ENCODE results near the gene ADAMTS13.
"Not testable (repeated sequence)": the region's sequence is repeated elsewhere in the genome, so short reads cannot be mapped to it uniquely, and the experiment has no call there.

Gene ADAMTS13

DNA sequence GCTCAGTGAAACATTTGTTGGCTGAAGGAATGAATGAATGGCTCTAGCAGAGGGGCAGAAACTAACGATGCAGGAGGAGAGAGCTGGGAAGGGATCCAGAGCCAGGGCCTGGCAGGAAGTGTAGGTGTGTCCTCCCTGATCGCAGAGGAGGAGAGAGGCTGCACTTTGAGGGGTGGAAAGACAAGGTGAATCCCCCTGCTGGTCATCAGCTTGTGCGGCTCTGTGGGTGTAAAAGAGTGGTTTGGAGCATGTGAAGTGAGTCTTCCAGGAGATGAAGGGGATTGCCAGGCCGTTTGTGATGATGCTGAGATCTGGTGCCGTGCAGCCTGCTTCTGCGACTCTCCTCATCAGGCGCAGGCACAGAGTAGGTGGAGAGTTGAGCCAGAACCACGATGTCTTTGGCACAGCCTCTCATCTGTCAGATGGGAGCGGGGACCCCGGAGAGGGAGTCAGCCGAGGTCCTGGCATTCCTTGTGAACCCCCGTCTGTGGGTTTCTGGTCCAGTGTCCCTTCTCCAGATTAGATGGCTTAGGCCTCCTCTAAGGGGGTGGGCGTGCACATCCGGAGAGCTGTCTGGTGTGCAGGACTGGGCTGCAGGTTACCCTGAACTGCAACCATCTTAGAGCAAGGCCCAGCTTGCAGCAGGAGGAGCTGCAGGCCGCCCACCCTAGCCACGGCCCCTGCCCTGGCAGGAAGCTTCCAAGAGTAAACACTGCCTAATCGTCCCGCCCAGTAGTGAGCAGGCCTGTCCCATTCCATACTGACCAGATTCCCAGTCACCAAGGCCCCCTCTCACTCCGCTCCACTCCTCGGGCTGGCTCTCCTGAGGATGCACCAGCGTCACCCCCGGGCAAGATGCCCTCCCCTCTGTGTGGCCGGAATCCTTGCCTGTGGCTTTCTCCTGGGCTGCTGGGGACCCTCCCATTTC lies at the start of gene ADAMTS13:
Gene ADAMTS13, plus strand, starts transcription at position 753 of the 928 bp plus-strand sequence. Its CDS starts 77 bp downstream, at position 830.
- no peak for FAIRE-seq
- DNase-seq (ENCODE audit: insufficient read length, low spot score): no peak

DNA sequence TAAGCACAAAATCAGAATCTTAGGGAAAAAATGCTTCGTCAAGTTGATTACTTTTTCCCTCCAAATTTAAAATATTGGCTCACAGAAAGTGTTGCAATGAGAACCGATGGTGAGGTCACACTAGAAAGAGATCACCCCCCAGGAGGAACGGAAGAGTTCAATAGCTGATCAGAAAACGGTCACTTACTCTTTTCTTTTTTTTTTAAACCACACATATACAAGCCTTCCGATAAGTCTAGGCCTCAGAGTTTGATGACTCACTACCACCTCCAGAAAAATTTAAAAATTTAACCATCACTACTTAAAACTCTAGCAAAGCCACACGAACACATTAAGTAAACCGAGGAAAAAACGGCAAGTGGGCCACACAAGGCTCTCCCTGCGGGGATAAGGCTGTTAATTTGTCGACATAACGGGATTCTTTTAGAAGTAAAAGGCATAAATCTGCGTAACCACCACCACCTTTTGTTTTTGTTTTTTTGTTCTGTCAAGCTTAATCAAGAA lies 47.5 kb upstream of the ADAMTS13 start:
- DNase-seq (ENCODE audit: insufficient read length, low spot score) (no peak), FAIRE-seq (no peak)

DNA sequence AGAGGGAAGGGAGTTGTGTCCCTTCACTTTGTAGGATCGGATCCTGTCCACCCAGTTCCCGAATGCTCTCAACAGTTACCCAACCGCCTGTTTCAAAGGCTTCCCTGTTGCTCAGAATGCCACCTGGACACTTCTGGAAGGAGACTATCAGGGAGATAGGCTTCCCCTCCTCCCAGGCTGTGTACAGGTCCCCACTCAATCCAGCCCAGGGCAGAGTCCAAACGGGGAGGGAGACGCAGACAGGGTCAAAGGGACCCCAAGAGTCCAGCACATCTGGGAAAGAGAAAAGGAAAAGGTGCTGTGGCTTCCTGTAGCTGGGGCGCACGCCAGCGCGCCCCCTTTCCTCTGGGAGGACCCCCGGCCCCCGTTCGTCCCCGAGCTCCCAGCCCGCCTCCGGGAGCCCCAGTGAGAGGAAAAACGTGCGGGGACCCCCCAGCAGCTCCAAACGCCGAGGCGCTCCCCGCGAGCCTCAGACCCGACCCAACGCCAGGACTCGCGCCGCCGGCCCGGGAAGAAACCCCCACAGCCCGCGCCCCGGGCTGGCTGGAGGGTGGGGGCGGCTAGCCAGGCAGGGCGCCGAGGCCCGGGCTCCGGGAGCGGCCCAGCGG lies 46.9 kb upstream of the ADAMTS13 start:
- DNase-seq (ENCODE audit: insufficient read length, low spot score) (no peak), FAIRE-seq (no peak)

DNA sequence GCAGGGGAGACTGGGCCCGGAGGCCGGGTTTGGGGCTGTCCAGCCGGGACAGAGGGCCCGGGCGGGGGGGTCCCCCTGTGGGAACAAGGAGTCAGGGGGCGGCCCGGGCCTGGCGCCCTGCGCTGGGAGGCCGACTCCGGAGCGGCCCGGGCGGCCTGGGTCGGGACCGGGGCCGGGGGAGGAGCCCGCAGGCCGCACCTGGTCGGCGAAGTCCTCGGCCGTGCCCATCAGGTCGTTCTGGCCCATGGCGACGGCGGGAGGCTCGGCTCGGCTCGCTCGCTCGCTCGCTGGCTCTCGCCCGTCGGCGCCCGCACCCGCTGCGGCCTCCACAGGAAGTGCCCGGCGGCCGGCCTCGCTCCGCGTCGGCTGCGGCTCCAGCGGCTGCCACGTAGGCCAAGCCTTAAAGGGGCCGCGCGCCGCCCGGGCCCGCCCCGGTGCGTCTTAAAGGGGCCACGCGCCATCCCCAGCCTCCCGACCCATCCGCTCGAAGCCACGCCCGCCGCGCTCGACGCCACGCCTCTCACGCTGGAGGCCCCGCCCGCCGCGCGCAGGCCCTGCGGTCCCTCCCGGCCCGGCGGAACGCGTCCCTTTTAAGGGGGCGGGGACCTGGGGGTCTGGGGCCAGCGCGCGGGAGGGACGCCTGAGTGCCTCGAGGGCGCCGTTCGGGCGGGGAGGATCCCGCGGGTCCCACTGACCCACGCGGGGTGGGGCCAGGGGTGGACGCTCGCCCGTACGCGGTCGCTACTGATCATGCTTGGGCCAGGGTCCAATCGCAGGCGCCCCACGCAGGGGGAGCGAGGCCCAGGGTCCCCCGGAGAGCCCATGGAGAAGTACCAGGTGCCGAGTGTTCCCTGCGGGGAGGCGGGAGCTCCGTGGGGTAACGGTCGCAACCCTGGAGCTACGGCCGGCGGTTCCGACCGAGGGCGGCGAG lies 46.2 kb upstream of the ADAMTS13 start, which contains the start of the genes STKLD1 and SURF4:
Gene STKLD1, plus strand, starts transcription at position 643 of the 931 bp plus-strand sequence. Its CDS starts 108 bp downstream, at position 751.
Gene SURF4, minus strand, starts transcription at position 337 of the 931 bp plus-strand sequence. Its CDS starts 91 bp downstream, at position 246.
- FAIRE-seq: peak; percentile 16
- DNase-seq (ENCODE audit: insufficient read length, low spot score): peak; percentile 91

DNA sequence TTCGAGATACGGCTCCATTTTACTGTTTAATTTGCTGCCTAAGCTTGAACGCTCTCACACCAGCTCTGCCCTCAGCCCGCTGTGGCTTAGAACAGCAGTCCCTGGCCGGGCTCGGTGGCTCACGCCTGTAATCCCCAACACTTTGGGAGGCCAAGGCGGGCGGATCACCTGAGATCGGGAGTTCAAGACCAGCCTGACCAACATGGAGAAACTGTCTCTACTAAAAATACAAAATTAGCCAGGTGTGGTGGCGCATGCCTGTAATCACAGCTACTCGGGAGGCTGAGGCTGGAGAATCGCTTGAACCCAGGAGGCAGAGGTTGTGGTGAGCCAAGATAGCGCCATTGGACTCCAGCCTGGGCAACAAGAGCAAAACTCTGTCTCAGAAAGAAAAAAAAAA lies 44.9 kb upstream of the ADAMTS13 start:
- FAIRE-seq; DNase-seq (ENCODE audit: insufficient read length, low spot score): not testable (repeated sequence)

DNA sequence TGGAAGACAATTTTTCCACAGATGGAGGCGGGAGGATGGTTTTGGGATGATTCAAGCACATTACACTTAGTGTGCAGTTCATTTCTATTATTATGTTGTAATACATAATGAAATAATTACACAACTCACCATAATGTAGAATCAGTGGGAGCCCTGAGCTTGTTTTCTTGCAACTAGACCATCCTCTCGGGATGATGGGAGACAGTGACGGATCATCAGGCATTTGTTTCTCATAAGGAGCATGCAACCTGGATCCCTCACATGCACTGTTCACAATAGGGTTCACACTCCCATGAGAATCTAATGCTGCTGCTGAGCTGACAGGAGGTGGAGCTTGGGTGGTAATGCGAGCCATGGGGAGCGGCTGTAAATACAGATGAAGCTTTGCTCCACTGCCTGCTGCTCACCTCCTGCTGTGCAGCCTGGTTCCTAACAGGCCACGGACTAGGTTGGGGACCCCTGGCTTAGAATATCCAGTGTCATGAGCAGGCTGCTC lies 44.4 kb upstream of the ADAMTS13 start:
- no peak for DNase-seq (ENCODE audit: insufficient read length, low spot score)
- no peak for FAIRE-seq

DNA sequence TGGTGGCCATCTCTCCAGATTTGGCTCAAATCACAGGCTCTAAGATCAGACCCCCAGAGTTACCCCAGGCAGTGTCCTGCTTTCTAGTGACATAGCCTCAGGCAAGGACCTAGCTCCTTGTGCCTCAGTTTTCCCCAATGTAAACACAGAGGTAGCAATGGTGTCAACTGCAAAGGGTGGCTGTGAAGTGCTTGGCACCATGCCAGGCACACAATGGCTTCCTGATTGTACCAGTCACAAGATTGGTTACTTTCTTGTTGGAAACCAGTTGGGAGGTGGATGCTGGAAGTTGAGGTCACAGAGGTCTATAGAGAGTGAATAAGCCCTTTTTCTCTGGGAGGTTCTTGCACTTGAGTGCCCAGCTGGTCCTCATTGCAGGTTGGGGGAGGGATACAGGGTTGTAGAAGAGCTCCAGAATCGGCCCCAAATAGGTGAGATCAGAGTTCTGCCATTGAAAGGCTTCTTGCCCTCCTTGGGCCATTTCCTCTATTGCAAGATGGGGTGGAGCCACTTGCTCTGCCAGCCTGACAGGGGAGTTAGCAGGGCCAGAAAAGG lies 43.7 kb upstream of the ADAMTS13 start:
- FAIRE-seq: no peak
- DNase-seq (ENCODE audit: insufficient read length, low spot score): no peak

DNA sequence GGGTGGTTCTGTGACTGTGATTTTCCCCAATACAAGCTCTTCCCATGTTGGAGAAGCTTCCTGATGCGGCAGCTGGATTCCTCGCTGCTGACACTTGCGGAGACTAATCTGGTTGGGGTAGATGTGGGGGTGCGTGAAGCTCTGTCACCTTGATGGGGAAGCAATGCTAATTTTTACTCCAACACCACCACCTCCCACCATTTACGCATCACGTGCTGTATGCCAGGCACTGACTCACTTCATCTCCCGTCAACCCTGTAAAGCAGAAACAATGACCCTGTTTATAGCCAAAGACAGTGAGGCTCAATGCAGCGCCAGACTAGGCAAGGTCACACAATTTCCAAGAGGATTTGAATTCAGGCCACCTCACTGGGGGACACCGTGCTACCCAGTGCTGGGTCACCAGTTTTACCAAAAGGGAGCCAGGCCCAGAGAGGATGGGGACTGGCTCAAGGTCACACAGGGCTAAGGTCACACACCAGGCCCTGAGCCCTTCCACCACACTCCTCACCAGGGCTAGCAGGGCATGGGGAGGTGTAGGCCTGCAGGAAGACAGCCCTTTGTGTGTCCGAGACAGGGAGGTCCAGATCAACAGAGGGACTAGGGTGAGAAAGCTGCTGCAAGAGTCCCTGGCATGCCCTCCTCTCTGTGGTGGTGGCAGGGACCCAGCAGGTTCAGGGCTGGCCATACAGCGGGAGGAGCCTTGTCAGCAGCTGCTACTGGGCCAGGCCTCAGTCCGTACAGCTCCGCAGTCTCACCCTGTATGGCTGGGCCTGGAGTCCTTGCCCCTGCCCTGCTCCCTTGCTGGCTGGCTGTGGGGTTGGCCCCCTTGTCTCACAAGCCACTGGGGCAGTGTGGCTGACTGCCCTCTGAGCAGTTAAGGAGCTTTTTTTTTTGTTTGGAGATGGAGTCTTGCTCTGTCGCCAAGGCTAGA lies 42.7 kb upstream of the ADAMTS13 start:
- no peak for DNase-seq (ENCODE audit: insufficient read length, low spot score)
- no peak for FAIRE-seq

DNA sequence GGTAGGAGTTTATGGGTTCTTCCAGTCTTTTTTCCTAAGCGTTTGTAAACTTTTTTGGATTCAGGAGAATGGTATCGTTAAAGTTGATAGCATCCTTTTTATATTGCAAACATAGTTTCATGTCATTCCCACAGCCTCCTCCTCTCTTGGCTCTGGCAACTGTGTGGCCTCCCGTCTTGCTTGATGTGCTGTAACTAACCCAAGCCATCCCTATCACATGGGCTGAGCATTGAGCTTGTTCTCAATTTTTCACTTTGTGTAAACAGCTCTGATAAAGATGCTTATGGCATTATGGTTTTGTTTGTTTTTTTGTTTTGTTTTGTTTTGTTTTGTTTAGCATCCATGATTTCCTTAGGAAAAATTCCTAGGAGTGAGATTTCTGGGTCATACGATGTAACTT lies 41.4 kb upstream of the ADAMTS13 start:
- FAIRE-seq: no peak
- no peak for DNase-seq (ENCODE audit: insufficient read length, low spot score)

DNA sequence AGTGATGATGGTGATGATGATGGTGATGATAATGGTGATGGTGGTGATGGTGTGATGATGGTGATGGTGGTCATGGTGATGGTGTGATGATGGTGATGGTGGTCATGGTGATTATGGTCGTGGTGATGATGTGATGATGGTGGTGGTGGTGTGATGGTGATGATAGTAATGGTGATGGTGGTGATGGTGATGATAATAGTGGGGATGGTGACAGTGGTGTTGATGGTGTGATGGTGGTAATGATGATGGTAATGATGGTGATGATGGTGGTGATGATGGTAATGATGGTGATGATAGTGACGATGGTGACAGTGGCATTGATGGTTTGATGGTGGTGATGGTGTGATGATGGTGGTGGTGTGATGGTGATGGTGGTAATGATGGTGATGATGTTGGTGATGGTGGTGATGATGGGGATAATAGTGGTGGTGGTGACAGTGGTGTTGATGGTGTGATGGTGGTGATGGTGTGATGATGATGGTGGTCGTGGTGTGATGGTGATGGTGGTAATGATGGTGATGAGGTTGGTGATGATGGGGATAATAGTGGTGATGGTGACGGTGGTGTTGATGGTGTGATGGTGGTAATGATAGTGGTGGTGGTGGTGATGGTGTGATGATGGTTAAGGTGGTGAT lies 39.5 kb upstream of the ADAMTS13 start:
- no peak for FAIRE-seq
- no peak for DNase-seq (ENCODE audit: insufficient read length, low spot score)

DNA sequence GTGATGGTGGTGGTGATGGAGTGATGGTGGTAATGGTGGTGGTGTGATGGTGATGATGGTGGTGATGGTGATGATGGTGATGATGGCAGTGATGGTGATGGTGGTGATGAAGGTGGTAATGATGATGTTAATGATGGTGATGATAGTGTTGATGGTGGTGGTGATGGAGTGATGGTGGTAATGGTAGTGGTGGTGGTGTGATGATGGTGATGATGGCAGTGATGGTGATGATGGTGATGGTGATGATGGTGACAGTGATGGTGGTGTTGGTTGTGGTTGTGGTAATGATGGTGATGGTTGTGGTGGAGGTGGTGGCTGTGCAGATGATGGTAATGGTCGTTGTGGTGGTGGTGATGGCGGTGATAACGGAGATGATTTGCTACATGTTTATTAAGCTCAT lies 38.7 kb upstream of the ADAMTS13 start:
- FAIRE-seq (no peak), DNase-seq (ENCODE audit: insufficient read length, low spot score) (no peak)

DNA sequence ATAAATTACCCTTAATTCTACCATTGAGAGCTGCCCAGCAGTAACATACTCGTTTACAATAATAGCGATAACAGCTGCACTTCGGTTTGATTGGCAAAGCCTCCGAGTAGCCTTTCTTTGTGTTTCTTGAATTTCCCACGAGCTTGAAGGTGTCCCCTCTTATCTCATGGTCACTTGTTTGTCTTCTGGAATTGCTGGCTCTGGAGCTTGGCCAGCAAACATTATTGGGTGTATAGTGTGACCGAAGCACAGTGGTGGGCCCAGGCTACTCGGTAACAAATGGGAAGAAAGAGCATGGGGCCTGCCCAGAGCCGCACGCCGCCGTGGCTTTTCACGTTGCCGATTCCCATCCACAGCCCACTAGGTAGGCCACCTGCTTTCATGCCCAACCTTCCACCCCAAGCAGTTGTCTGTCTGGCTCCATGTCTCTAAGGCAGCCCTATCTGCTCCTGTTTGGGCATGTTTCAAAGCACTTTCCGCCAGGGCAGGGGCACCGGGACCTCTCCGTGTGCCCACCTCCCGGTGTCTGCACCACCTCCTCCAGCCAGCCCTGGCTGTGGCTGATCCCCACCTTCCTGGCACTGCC lies 37.3 kb upstream of the ADAMTS13 start:
- DNase-seq (ENCODE audit: insufficient read length, low spot score) (no peak), FAIRE-seq (no peak)

DNA sequence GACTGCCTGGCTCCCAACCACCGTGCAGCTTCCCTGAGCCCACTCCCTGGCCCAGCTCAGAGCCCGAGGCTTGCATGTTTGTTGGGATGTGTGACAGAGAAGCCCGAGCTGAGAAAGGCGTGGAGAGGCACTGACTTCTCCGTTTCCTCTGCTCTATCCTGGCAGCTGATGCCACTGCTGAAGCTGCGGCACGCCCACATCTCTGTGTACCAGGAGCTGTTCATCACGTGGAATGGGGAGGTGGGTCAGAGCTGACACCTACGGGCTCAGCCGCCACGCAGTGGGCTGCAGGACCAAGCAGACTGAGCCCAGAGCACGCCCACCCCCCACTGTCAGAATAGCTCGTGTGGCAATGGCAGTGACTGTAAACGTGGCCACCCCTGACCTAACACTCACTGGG lies 36.7 kb upstream of the ADAMTS13 start:
- DNase-seq (ENCODE audit: insufficient read length, low spot score) (no peak), FAIRE-seq (no peak)

DNA sequence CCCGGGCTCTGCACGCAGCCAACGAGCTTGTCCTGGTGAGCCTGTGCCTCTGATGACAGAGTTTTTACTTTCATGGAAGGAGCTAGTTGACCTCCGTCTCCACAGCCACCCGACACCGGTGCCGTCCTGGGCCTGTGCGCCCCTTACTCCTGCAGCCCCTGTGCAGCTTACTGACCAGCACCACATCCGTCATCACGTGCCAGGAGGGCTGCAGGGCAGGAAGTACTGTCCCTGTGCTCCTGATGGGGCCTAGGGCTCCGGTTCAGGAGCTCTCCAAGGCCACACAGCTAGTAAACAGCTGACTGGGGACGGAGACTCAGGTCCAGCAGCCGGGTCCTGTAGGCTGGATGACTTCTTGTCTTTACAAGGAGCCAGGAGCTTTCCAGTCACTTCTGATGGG lies 35.8 kb upstream of the ADAMTS13 start:
- FAIRE-seq: no peak
- no peak for DNase-seq (ENCODE audit: insufficient read length, low spot score)

DNA sequence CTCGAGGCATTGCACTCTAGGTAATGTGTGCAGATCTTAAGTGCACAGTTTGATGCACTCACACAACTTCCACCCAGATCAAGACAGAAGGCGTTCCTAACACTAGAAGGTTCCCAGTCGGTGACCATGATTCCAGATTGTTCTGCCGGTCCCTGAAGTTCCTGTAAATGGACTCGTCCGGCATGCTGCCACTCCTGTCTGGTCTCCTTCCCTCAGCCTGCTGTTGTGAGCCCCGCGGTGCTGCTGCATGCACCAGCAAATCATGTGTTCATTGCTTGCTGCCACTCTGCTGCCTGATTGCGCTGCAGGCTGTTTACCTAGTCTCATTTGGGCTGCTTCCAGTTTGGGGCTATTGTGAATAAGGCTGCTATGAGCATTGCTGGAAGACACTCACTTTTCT lies 34.5 kb upstream of the ADAMTS13 start:
- FAIRE-seq: no peak

DNA sequence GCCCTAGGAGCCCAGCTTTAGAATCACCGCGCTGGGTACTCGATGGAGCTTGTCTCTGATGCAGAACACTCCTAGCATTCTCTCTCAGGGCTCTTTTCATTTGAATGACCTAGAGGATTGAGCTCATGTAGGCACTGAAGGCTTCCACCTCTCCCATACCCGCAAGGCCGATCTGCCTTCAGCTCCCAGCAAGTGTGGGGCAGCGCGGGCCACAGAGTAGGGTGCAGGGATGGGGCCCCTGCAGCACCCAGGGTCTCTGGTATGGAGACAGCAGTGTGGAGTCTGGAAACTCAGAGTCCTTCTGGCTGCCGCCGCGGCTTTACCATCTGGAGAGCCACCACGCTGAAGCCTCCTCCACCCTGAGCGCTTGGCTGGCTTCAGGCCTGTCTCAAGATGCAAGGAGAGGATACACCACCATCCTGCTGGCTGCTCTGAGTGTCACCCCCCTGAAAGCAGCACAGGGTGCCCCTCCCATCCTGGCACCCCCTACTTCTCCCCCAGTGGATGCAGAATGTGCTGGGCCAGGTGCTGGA lies 33.1 kb upstream of the ADAMTS13 start:
- DNase-seq (ENCODE audit: insufficient read length, low spot score) (no peak), FAIRE-seq (no peak)

More for the DNA sequence above, 34.5 kb upstream of the ADAMTS13 start:
- no peak for DNase-seq (ENCODE audit: insufficient read length, low spot score)

DNA sequence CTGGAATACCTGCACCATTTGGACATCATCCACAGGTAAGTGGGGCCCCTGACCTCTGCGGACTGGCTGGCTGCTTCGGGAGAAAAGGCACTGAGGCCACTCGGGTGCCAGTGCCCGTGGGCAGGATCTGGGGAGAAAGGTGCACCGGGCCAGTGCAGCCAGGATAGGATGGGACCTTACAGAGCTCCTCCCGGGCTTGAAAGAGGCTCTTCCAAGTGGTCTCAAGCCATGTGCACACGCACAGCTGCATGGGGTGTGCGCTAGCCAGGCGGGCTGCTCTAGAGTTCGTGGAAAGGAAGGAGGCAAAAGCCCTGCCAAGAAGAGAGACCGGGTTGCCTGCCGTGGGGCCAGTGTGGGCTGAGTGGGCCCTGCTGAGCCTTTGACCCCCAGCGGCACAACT lies 32.6 kb upstream of the ADAMTS13 start:
- FAIRE-seq (no peak), DNase-seq (ENCODE audit: insufficient read length, low spot score) (no peak)

DNA sequence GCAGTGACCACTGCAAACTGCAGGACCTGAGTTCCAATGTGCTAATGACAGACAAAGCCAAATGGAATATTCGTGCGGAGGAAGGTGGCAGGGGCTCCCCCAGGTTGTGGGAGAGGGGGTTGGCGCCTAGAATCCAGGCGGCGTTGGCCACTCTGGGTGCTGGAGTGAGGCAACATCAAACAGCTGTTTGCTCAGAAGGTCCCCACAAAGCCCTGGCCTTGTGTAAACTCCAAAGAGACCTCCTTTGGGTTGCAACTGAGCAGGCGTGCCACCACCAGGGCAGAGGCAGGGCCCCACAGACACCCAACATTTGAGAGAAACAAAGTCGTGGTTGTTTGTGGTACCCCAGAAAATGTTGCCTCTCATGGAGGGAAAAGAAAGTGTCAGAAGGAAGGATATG lies 31.5 kb upstream of the ADAMTS13 start:
- DNase-seq (ENCODE audit: insufficient read length, low spot score): no peak
- FAIRE-seq: no peak

All from HTR-8/SVneo (cell line).